ENCODE measurements around the gene DCAF5. TPM values are rescaled to one million over a fixed set of nuclear protein-coding genes. Genes with fewer than 3 reads are reported as not detected.

The DCAF5 gene
- polyA plus RNA-seq, 1 donor (not counting 4 experiments of a cell fraction or from before 2014, with no cell fraction given), result 29.5 TPM

DNA sequence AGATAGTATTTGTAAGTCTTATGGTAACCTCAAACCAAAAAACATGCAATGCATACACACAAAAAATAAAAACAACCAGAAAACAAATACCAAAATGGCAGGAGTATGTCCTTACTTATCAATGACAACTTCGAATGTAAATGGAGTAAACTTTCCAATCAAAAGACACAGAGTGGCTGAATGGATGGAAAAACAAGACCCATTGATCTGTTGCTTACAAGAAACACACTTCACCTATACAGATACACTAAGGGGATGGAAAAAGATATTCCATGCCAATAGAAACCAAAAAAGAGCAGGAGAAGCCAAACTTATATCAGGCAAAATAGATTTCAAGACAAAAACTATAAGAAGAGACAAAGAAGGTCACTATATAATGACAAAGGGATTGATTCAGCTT, 8.7 kb upstream of the DCAF5 start:
- Histone ChIP-seq H3K79me2 (ENCODE audit: control insufficient read depth, insufficient read depth, low read length) (no peaks in the 10 kb centered on the region), H3K4me2 (ENCODE audit: control insufficient read depth, extremely low read depth, insufficient read depth, low read depth, low read length) (no peak overlapping the region), H3K36me3 (ENCODE audit: control insufficient read depth in 2 of 2, extremely low read depth in 1 of 2, insufficient read depth in 2 of 2, low read length in 2 of 2) (no peaks in the 10 kb centered on the region), H3K4me1 (ENCODE audit: control insufficient read depth, extremely low read depth, insufficient read depth, low read length) (no peaks in the 10 kb centered on the region), H3K9me1 (ENCODE audit: control insufficient read depth, extremely low read depth, insufficient read depth, low read length) (no peaks in the 10 kb centered on the region), H3K9me3 (ENCODE audit: control insufficient read depth, low read depth, low read length) (no peaks in the 10 kb centered on the region), H3K4me3 (ENCODE audit: control insufficient read depth in 2 of 3, extremely low read depth in 1 of 3, insufficient read depth in 2 of 3, low read depth in 1 of 3, low read length in 3 of 3) (no peak overlapping the region), H3K27ac (ENCODE audit: control insufficient read depth, insufficient read depth, low read length) (no peak overlapping the region), H2AFZ (ENCODE audit: control insufficient read depth, low read length) (no peak overlapping the region), H4K20me1 (ENCODE audit: control insufficient read depth, extremely low read depth, insufficient read depth, low read length) (no peaks in the 10 kb centered on the region), H3K27me3 (ENCODE audit: control insufficient read depth, extremely low read depth, insufficient read depth, low read length) (peaks cover 6% of the 10 kb centered on the region), H3K9ac (ENCODE audit: control insufficient read depth, extremely low read depth, insufficient read depth, low read length) (no peak overlapping the region)
- dilution Hi-C loops (cut with MboI; ENCODE audit: extremely low pct_ligation_motif_present, low sequenced_read_pairs), result no loop called here
- no peak for TF ChIP-seq EZH2 (IDR thresholded peaks at IDR 0.05; ENCODE audit: low read length)
- TF ChIP-seq, protein P1, sequence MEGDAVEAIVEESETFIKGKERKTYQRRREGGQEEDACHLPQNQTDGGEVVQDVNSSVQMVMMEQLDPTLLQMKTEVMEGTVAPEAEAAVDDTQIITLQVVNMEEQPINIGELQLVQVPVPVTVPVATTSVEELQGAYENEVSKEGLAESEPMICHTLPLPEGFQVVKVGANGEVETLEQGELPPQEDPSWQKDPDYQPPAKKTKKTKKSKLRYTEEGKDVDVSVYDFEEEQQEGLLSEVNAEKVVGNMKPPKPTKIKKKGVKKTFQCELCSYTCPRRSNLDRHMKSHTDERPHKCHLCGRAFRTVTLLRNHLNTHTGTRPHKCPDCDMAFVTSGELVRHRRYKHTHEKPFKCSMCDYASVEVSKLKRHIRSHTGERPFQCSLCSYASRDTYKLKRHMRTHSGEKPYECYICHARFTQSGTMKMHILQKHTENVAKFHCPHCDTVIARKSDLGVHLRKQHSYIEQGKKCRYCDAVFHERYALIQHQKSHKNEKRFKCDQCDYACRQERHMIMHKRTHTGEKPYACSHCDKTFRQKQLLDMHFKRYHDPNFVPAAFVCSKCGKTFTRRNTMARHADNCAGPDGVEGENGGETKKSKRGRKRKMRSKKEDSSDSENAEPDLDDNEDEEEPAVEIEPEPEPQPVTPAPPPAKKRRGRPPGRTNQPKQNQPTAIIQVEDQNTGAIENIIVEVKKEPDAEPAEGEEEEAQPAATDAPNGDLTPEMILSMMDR (optimal IDR thresholded peaks at IDR 0.05 in 1 of 3, IDR thresholded peaks at IDR 0.05 in 1 of 3, conservative IDR thresholded peaks at IDR 0.05 in 1 of 3; ENCODE audit: extremely low read depth in 1 of 3, insufficient read depth in 2 of 3, low read length in 3 of 3), result no peak
- FAIRE-seq (no peak), DNase-seq (ENCODE audit: low read depth, low spot score) (no peak)

DNA sequence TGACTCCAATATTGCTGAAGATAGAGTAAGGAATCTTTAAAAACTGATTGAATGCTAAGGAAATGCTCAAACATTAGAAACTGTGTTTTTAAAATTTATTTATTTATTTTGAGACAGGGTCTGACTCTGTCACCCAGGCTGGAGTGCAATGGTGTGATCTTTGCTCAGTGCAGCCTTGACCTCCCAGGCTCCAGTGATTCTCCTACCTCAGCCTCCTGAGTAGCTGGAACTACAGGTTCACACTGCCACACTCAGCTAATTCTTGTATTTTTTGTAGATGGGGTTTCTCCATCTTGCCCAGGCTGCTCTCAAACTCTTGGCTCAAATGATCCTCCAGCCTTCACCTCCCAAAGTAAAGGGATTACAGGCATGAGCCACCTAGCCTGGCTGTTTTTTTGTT, 3.3 kb upstream of the DCAF5 start:
- Histone ChIP-seq H3K79me2 (ENCODE audit: control insufficient read depth, insufficient read depth, low read length) (peaks cover 9% of the 10 kb centered on the region), H3K9me3 (ENCODE audit: control insufficient read depth, low read depth, low read length) (no peaks in the 10 kb centered on the region), H3K4me1 (ENCODE audit: control insufficient read depth, extremely low read depth, insufficient read depth, low read length) (peaks cover 6% of the 10 kb centered on the region), H3K9me1 (ENCODE audit: control insufficient read depth, extremely low read depth, insufficient read depth, low read length) (no peaks in the 10 kb centered on the region), H3K27ac (ENCODE audit: control insufficient read depth, insufficient read depth, low read length) (no peak overlapping the region), H3K4me2 (ENCODE audit: control insufficient read depth, extremely low read depth, insufficient read depth, low read depth, low read length) (no peak overlapping the region), H3K9ac (ENCODE audit: control insufficient read depth, extremely low read depth, insufficient read depth, low read length) (no peak overlapping the region), H4K20me1 (ENCODE audit: control insufficient read depth, extremely low read depth, insufficient read depth, low read length) (no peaks in the 10 kb centered on the region), H3K36me3 (ENCODE audit: control insufficient read depth in 2 of 2, extremely low read depth in 1 of 2, insufficient read depth in 2 of 2, low read length in 2 of 2) (no peaks in the 10 kb centered on the region), H3K27me3 (ENCODE audit: control insufficient read depth, extremely low read depth, insufficient read depth, low read length) (peaks cover 3% of the 10 kb centered on the region), H3K4me3 (ENCODE audit: control insufficient read depth in 2 of 3, extremely low read depth in 1 of 3, insufficient read depth in 2 of 3, low read depth in 1 of 3, low read length in 3 of 3) (no peak overlapping the region), H2AFZ (ENCODE audit: control insufficient read depth, low read length) (no peak overlapping the region)
- no peak for TF ChIP-seq EZH2 (IDR thresholded peaks at IDR 0.05; ENCODE audit: low read length)
- TF ChIP-seq, protein P1 (optimal IDR thresholded peaks at IDR 0.05 in 1 of 3, IDR thresholded peaks at IDR 0.05 in 1 of 3, conservative IDR thresholded peaks at IDR 0.05 in 1 of 3; ENCODE audit: extremely low read depth in 1 of 3, insufficient read depth in 2 of 3, low read length in 3 of 3), result no peak
- FAIRE-seq (no peak), DNase-seq (ENCODE audit: low read depth, low spot score) (no peak)
- dilution Hi-C loops (cut with MboI; ENCODE audit: extremely low pct_ligation_motif_present, low sequenced_read_pairs), result no loop called here
